K562 (cell line): ENCODE data around the gene DNAJC12. TPM values are rescaled to one million over a fixed set of nuclear protein-coding genes. Genes with fewer than 3 reads are reported as not detected.
A peak's percentile ranks its signal among the peaks of the same experiment; 100 is the strongest.

ENCODE experiments used
- CEBPB ChIP-seq: fragments of 450-650 bp; IDR thresholded peaks from 2 replicates; pipeline ENCODE4 v1.6.1; 2016; ENCODE audit warnings: missing genetic modification characterization, missing compliant biosample characterization
- GMEB1 ChIP-seq: fragments of 250-450 bp; sonication (Bioruptor Pico); IDR thresholded peaks from 2 replicates; pipeline ENCODE4 v1.4.0; 2020; ENCODE audit warnings: mild to moderate bottlenecking
- MEF2D ChIP-seq: conservative IDR thresholded peaks from 2 replicates; pipeline ENCODE4 v1.6.1; 2016; ENCODE audit warnings: low read depth, missing genetic modification characterization, missing compliant biosample characterization
- MYBL2 ChIP-seq, 2 experiments: fragments of 450-650 bp in 1 of 2; sonication (generic) in 1 of 2; formaldehyde crosslinking in 1 of 2; IDR thresholded peaks; 2 replicates each; pipeline versions ENCODE4 v1.6.1 to v1.8.1; 2017 to 2022; ENCODE audit warnings: borderline replicate concordance in 1 of 2, inconsistent platforms in 1 of 2, low read depth in 1 of 2, mild to moderate bottlenecking in 1 of 2, missing genetic modification reagents in 1 of 2, moderate library complexity in 1 of 2
- SMAD3 ChIP-seq: fragments of 450-650 bp; formaldehyde crosslinking; conservative IDR thresholded peaks from 2 replicates; pipeline ENCODE4 v1.4.0; 2020; ENCODE audit warnings: mild to moderate bottlenecking
- TEAD4 ChIP-seq, 2 experiments: sonication (generic) in 1 of 2; formaldehyde crosslinking in 1 of 2; IDR thresholded peaks; 2 replicates each; pipeline versions ENCODE4 v1.6.1 to v1.8.0; 2012 to 2022; ENCODE audit warnings: borderline replicate concordance in 1 of 2, inconsistent platforms in 1 of 2, low read length in 1 of 2, mild to moderate bottlenecking in 1 of 2, missing genetic modification reagents in 1 of 2
- XRCC5 ChIP-seq: fragments of 200-400 bp; formaldehyde crosslinking; IDR thresholded peaks from 2 replicates; pipeline ENCODE4 v1.6.1; 2017; ENCODE audit warnings: low read depth, mild to moderate bottlenecking, low read length
- ZC3H8 ChIP-seq: fragments of 450-650 bp; IDR thresholded peaks from 2 replicates; pipeline ENCODE4 v1.6.1; 2017
- ZNF639 ChIP-seq, 2 experiments: fragments of 200-800 bp in 1 of 2; sonication (Bioruptor generic) in 1 of 2; sonication (generic) in 1 of 2; formaldehyde crosslinking in 1 of 2; IDR thresholded peaks in 1 of 2; conservative IDR thresholded peaks in 1 of 2; 2 replicates each; pipeline versions ENCODE4 v1.5.0 to v1.6.1; 2016 to 2020; ENCODE audit warnings: missing compliant biosample characterization in 1 of 2, missing genetic modification characterization in 1 of 2, missing genetic modification reagents in 1 of 2
- ZNF644 ChIP-seq: fragments of 200-800 bp; sonication (Bioruptor generic); IDR thresholded peaks from 2 replicates; pipeline ENCODE4 v1.6.1; 2016; ENCODE audit warnings: low read depth, missing genetic modification characterization, missing compliant biosample characterization
- polyA plus RNA-seq, 8 experiments: library from polyadenylated mRNA; depleted of rRNA in 4 of 8; stranded (reverse) in 5 of 8; unstranded in 3 of 8; fragments of >200 nt; fragmentation: Nextera tagmentation in 2 of 8; fragmentation: Illumina TruSeq in 1 of 8; extraction: Ambion mirVana in 2 of 8; extraction: Trizol in 1 of 8; gene quantifications; 2 replicates each; pipeline versions ENCODE4 v1.2.1 to v1.2.3, GENCODE V29; 2011 to 2014; ENCODE audit warnings: inconsistent platforms in 1 of 8, missing spikeins in 1 of 8
- total RNA-seq, 7 experiments: library from RNA; depleted of rRNA in 6 of 7; stranded (reverse); fragments of >200 nt in 6 of 7; fragmentation: Illumina TruSeq in 2 of 7; extraction: Trizol in 2 of 7; gene quantifications; 2 replicates each; pipeline versions ENCODE4 v1.2.1 to v1.2.3, GENCODE V29; 2011 to 2021; ENCODE audit warnings: low replicate concordance in 1 of 7
- TF ChIP-seq, protein P1 (sequence below), 2 experiments: fragments of 450-650 bp in 1 of 2; sonication (generic) in 1 of 2; formaldehyde crosslinking in 1 of 2; IDR thresholded peaks; 2 replicates each; pipeline versions ENCODE4 v1.7.1 to v1.9.0; 2016 to 2022; ENCODE audit warnings: inconsistent platforms in 1 of 2, mild to moderate bottlenecking in 1 of 2, missing genetic modification reagents in 1 of 2
- TF ChIP-seq, protein P2 (sequence below): fragments of 450-650 bp; IDR thresholded peaks from 2 replicates; pipeline ENCODE4 v1.6.1; 2016; ENCODE audit warnings: low read depth, mild to moderate bottlenecking, moderate library complexity

Gene DNAJC12
- total and polyA plus RNA-seq, 9 of the 15 experiments (the other 6 are each of a cell fraction or from before 2014, with no cell fraction given): 7.4 to 95.9 (median 68.5) TPM

GRCh38 chr10:67884313-67884841 is 46.4 kb upstream of the DNAJC12 start, which contains the start of gene SIRT1 (continued):
- TF ChIP-seq, protein P1, sequence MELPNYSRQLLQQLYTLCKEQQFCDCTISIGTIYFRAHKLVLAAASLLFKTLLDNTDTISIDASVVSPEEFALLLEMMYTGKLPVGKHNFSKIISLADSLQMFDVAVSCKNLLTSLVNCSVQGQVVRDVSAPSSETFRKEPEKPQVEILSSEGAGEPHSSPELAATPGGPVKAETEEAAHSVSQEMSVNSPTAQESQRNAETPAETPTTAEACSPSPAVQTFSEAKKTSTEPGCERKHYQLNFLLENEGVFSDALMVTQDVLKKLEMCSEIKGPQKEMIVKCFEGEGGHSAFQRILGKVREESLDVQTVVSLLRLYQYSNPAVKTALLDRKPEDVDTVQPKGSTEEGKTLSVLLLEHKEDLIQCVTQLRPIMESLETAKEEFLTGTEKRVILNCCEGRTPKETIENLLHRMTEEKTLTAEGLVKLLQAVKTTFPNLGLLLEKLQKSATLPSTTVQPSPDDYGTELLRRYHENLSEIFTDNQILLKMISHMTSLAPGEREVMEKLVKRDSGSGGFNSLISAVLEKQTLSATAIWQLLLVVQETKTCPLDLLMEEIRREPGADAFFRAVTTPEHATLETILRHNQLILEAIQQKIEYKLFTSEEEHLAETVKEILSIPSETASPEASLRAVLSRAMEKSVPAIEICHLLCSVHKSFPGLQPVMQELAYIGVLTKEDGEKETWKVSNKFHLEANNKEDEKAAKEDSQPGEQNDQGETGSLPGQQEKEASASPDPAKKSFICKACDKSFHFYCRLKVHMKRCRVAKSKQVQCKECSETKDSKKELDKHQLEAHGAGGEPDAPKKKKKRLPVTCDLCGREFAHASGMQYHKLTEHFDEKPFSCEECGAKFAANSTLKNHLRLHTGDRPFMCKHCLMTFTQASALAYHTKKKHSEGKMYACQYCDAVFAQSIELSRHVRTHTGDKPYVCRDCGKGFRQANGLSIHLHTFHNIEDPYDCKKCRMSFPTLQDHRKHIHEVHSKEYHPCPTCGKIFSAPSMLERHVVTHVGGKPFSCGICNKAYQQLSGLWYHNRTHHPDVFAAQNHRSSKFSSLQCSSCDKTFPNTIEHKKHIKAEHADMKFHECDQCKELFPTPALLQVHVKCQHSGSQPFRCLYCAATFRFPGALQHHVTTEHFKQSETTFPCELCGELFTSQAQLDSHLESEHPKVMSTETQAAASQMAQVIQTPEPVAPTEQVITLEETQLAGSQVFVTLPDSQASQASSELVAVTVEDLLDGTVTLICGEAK (IDR thresholded peaks at IDR 0.05): peak; percentile 77; the same call in 1 of the 2 replicates
- TF ChIP-seq, protein P1 (CRISPR knock-in tag; IDR thresholded peaks at IDR 0.05): no peak
- TF ChIP-seq ZC3H8 (no peak), XRCC5 (no peak; the same call in 1 of the 2 replicates), TEAD4 (IDR thresholded peaks at IDR 0.05; ENCODE audit: low read length) (peak; percentile 89), TEAD4 (CRISPR knock-in tag; IDR thresholded peaks at IDR 0.05; ENCODE audit: borderline replicate concordance) (no peak), MEF2D (peak; percentile 69), GMEB1 (CRISPR knock-in tag) (peak; percentile 71), CEBPB (peak; percentile 57), SMAD3 (CRISPR knock-in tag) (0 out of 2 replicates have a peak, but pooled peaks have one; percentile 26), ZNF644 (tag) (peak; percentile 78; the same call in 1 of the 2 replicates), MYBL2 (IDR thresholded peaks at IDR 0.05; ENCODE audit: low read depth) (peak; percentile 81), MYBL2 (CRISPR knock-in tag; IDR thresholded peaks at IDR 0.05; ENCODE audit: borderline replicate concordance) (no peak), ZNF639 (CRISPR knock-in tag; conservative IDR thresholded peaks at IDR 0.05 in 1 of 2, IDR thresholded peaks at IDR 0.05 in 1 of 2) (peak in 1 of 2 experiments; percentile 89; a peak in 2 of 4 replicates)
- TF ChIP-seq, protein P2, sequence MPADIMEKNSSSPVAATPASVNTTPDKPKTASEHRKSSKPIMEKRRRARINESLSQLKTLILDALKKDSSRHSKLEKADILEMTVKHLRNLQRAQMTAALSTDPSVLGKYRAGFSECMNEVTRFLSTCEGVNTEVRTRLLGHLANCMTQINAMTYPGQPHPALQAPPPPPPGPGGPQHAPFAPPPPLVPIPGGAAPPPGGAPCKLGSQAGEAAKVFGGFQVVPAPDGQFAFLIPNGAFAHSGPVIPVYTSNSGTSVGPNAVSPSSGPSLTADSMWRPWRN: peak; percentile 96
